HepG2 (cell line): ENCODE data around the gene MFNG. TPM values are rescaled to one million over a fixed set of nuclear protein-coding genes. Genes with fewer than 3 reads are reported as not detected.

Experiments used
- ATAC-seq: fragments of 200-7000 bp; cut with Tn5 transposase; 3 replicates; pipeline ENCODE4 v1.9.1; 2020; ENCODE audit warnings: mild to moderate bottlenecking, moderate library complexity
- BruUV-seq: library from RNA; stranded (reverse); fragments of 400-500 nt; replicated peaks from 2 replicates; lab custom pipeline; 2021; lab: Mats Ljungman, UMichigan
- CTCF ChIA-PET: fragments of 300-600 bp; formaldehyde crosslinking; extraction: SDS; loops from one replicate; lab custom pipeline; 2021; ENCODE audit warnings: low total read pairs, inconsistent platforms, low intra/inter-chr PET ratio; lab: Yijun Ruan, JAX
- POLR2A ChIA-PET: fragments of 350-600 bp; sonication (Branson Sonifier 250); formaldehyde crosslinking; loops from one replicate; lab custom pipeline; 2020; ENCODE audit warnings: antibody characterized with exemption, inconsistent platforms; lab: Yijun Ruan, JAX
- DNase-seq: peaks from one replicate; pipeline ENCODE4 v3.0.0-alpha.2; 2015; ENCODE audit warnings: low spot score
- FAIRE-seq: peaks from 3 replicates; lab custom pipeline; 2011; peaks lifted over from hg19 to GRCh38; lab: Jason Lieb, UNC
- H2AFZ ChIP-seq: one replicate; pipeline ENCODE4 v1.6.1; 2011; ENCODE audit warnings: low read length, inconsistent platforms
- H3K27ac ChIP-seq: fragments of 300-600 bp; 3 replicates; pipeline ENCODE4 v1.8.0; 2011; ENCODE audit warnings: mixed run types, mild to moderate bottlenecking, mixed read lengths, low read length, inconsistent platforms; ENCODE audit not compliant: insufficient read depth; ENCODE audit errors: extremely low read length
- H3K27me3 ChIP-seq, 2 experiments: fragments of 200-600 bp in 1 of 2; 2 replicates in 1 of 2; 3 replicates in 1 of 2; pipeline versions ENCODE4 v1.6.0 to v1.8.0; 2011; ENCODE audit warnings: low read length in 2 of 2, mild to moderate bottlenecking in 2 of 2, moderate library complexity in 2 of 2, inconsistent platforms in 1 of 2; ENCODE audit not compliant: insufficient read depth in 2 of 2, control insufficient read depth in 1 of 2
- H3K36me3 ChIP-seq, 2 experiments: fragments of 200-600 bp in 1 of 2; replicated peaks in 1 of 2; 2 replicates in 1 of 2; 3 replicates in 1 of 2; pipeline versions ENCODE4 v1.5.1 to v1.8.0; 2011; ENCODE audit warnings: low read length in 2 of 2, inconsistent platforms in 1 of 2; ENCODE audit not compliant: insufficient read depth in 2 of 2, control insufficient read depth in 1 of 2
- H3K4me1 ChIP-seq: 2 replicates; pipeline ENCODE4 v1.5.1; 2012; ENCODE audit warnings: low read length, inconsistent platforms; ENCODE audit not compliant: insufficient read depth
- H3K4me2 ChIP-seq: 2 replicates; pipeline ENCODE4 v1.6.0; 2011; ENCODE audit warnings: low read depth, low read length, inconsistent platforms
- H3K4me3 ChIP-seq, 3 experiments: fragments of 200-600 bp in 1 of 3; sonication (generic), shearing (Covaris generic) in 1 of 3; replicated peaks in 1 of 3; 2 replicates each; pipeline ENCODE4 v1.5.1; 2011 to 2016; ENCODE audit warnings: low read length in 3 of 3, inconsistent platforms in 2 of 3, low read depth in 2 of 3, mild to moderate bottlenecking in 2 of 3, control low read depth in 1 of 3, mixed read lengths in 1 of 3; ENCODE audit not compliant: insufficient read depth in 1 of 3
- H3K79me2 ChIP-seq: one replicate; pipeline ENCODE4 v1.6.1; 2011; ENCODE audit warnings: low read length, inconsistent platforms; ENCODE audit not compliant: insufficient read depth
- H3K9ac ChIP-seq: 2 replicates; pipeline ENCODE4 v1.6.0; 2011; ENCODE audit warnings: mild to moderate bottlenecking, low read depth, low read length, inconsistent platforms; ENCODE audit not compliant: insufficient read depth
- H3K9me3 ChIP-seq: 2 replicates; pipeline ENCODE4 v1.5.1; 2012; ENCODE audit warnings: mild to moderate bottlenecking, low read length
- H4K20me1 ChIP-seq: 2 replicates; pipeline ENCODE4 v1.6.0; 2011; ENCODE audit warnings: inconsistent platforms, mild to moderate bottlenecking, low read length, moderate library complexity; ENCODE audit not compliant: insufficient read depth
- BHLHE40 ChIP-seq: IDR thresholded peaks from 2 replicates; pipeline ENCODE4 v1.6.1; 2011; ENCODE audit warnings: low read length, improper control_type of control experiment
- FOXP1 ChIP-seq, 2 experiments: fragments of 450-650 bp in 1 of 2; IDR thresholded peaks; 2 replicates each; pipeline ENCODE4 v1.6.1; 2017 to 2018; ENCODE audit warnings: antibody characterized with exemption in 1 of 2
- MXI1 ChIP-seq: IDR thresholded peaks from 3 replicates; pipeline ENCODE4 v1.6.1; 2012; ENCODE audit warnings: low read depth, low read length, inconsistent platforms, borderline replicate concordance
- NKX3-1 ChIP-seq: sonication (generic); formaldehyde crosslinking; IDR thresholded peaks from 2 replicates; pipeline ENCODE4 v1.5.0; 2020; ENCODE audit warnings: missing genetic modification reagents
- PCBP1 ChIP-seq: fragments of 200-400 bp; formaldehyde crosslinking; IDR thresholded peaks from 2 replicates; pipeline ENCODE4 v1.6.1; 2017; ENCODE audit warnings: mild to moderate bottlenecking, low read depth, low read length, borderline replicate concordance
- RORA ChIP-seq: sonication (generic); formaldehyde crosslinking; IDR thresholded peaks from 2 replicates; pipeline ENCODE4 v1.5.0; 2020; ENCODE audit warnings: mild to moderate bottlenecking, missing genetic modification reagents, moderate library complexity
- ZKSCAN8 ChIP-seq: IDR thresholded peaks from 2 replicates; pipeline ENCODE4 v1.6.1; 2016; ENCODE audit warnings: borderline replicate concordance, missing genetic modification reagents, missing compliant biosample characterization
- ZMYM2 ChIP-seq: sonication (generic); formaldehyde crosslinking; IDR thresholded peaks from 2 replicates; pipeline ENCODE4 v1.8.0; 2022; ENCODE audit warnings: mild to moderate bottlenecking, missing genetic modification reagents
- ZNF615 ChIP-seq: sonication (generic); formaldehyde crosslinking; IDR thresholded peaks from 2 replicates; pipeline ENCODE4 v1.5.0; 2020; ENCODE audit warnings: mild to moderate bottlenecking, missing genetic modification reagents, borderline replicate concordance
- ZNF883 ChIP-seq: sonication (generic); formaldehyde crosslinking; IDR thresholded peaks from 2 replicates; pipeline ENCODE4 v1.5.1; 2020; ENCODE audit warnings: mild to moderate bottlenecking, missing genetic modification reagents; ENCODE audit errors: not compliant biosample characterization
- ZSCAN29 ChIP-seq: sonication (generic); formaldehyde crosslinking; conservative IDR thresholded peaks from 2 replicates; pipeline ENCODE4 v1.4.0; 2020; ENCODE audit warnings: mild to moderate bottlenecking, missing genetic modification reagents
- ZSCAN9 ChIP-seq: IDR thresholded peaks from 2 replicates; pipeline ENCODE4 v1.6.1; 2016; ENCODE audit warnings: borderline replicate concordance
- WGBS: methylation state at CpG from one replicate; pipeline ENCODE4 v1.1.6; 2017; ENCODE audit warnings: low lambda C conversion rate; 5-methylcytosine and 5-hydroxymethylcytosine counted together
- in situ Hi-C: cut with HindIII; loops from 2 replicates; pipeline ENCODE4 v1.10.0; 2017; ENCODE audit warnings: low pct_unique_long_range_greater_than_20kb; ENCODE audit not compliant: extremely low pct_ligation_motif_present
- intact Hi-C: fragments of 100-400 bp; cut with micrococcal nuclease; formaldehyde crosslinking; loops from one replicate; pipeline ENCODE4 v1.10.0; 2022; ENCODE audit not compliant: unreplicated experiment
- polyA plus RNA-seq, 8 experiments: library from polyadenylated mRNA; depleted of rRNA in 3 of 8; stranded (reverse) in 7 of 8; unstranded in 1 of 8; fragments of >200 nt; fragmentation: Illumina TruSeq in 4 of 8; extraction: Trizol in 4 of 8; gene quantifications; 2 replicates each; pipeline versions ENCODE4 v1.2.1 to v1.2.3, GENCODE V29; 2011 to 2016; ENCODE audit warnings: low read depth in 4 of 8, missing spikeins in 1 of 8, mixed read lengths in 1 of 8; ENCODE audit not compliant: insufficient read depth in 1 of 8
- total RNA-seq, 5 experiments: library from RNA; depleted of rRNA; stranded (reverse); fragments of >200 nt; fragmentation: Illumina TruSeq; extraction: Trizol; gene quantifications; 2 replicates each; pipeline ENCODE4 v1.2.3, GENCODE V29; 2016; ENCODE audit warnings: low read depth in 1 of 5
- TF ChIP-seq, protein P1 (sequence below): sonication (generic); formaldehyde crosslinking; IDR thresholded peaks from 2 replicates; pipeline ENCODE4; 2020; ENCODE audit warnings: missing genetic modification reagents, mild to moderate bottlenecking, borderline replicate concordance
- TF ChIP-seq, protein P2 (sequence below), 2 experiments: sonication (generic) in 1 of 2; formaldehyde crosslinking in 1 of 2; IDR thresholded peaks; 2 replicates each; pipeline versions ENCODE4 v1.5.1 to v1.6.1; 2011 to 2020; ENCODE audit warnings: borderline replicate concordance in 1 of 2, low read depth in 1 of 2, low read length in 1 of 2, mild to moderate bottlenecking in 1 of 2, missing genetic modification reagents in 1 of 2, moderate library complexity in 1 of 2
- TF ChIP-seq, protein P3 (sequence below): sonication (generic); formaldehyde crosslinking; IDR thresholded peaks from 2 replicates; pipeline ENCODE4 v1.4.0; 2020; ENCODE audit warnings: missing genetic modification reagents

MFNG gene
- total and polyA plus RNA-seq, 2 of the 13 experiments (the other 11 are each of a cell fraction or from before 2014, with no cell fraction given), result 1.0 to 11.7 TPM

DNA sequence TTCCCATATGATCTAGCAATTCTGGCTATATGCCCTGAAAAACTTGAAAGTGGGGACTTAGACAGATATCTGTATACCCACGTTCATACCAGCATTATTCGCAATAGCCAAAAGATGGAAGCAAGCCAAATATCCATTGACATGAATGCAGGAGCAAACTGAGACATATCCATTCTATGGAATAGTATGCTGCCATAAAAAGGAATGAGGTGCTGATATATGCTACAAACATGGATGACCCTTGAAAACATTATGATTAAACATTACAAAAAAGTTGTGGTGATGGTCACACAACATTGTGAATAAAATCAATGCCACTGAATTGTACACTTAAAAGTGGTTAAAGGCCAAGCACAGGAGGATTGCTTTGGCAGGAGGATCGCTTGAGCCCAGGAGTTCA lies 25.5 kb downstream of the MFNG start (continued):
- TF ChIP-seq ZNF883 (CRISPR knock-in tag) (no peak), MXI1 (no peak), ZSCAN9 (CRISPR knock-in tag) (no peak), ZSCAN29 (no peak), NKX3-1 (CRISPR knock-in tag) (no peak)
- TF ChIP-seq, protein P1, sequence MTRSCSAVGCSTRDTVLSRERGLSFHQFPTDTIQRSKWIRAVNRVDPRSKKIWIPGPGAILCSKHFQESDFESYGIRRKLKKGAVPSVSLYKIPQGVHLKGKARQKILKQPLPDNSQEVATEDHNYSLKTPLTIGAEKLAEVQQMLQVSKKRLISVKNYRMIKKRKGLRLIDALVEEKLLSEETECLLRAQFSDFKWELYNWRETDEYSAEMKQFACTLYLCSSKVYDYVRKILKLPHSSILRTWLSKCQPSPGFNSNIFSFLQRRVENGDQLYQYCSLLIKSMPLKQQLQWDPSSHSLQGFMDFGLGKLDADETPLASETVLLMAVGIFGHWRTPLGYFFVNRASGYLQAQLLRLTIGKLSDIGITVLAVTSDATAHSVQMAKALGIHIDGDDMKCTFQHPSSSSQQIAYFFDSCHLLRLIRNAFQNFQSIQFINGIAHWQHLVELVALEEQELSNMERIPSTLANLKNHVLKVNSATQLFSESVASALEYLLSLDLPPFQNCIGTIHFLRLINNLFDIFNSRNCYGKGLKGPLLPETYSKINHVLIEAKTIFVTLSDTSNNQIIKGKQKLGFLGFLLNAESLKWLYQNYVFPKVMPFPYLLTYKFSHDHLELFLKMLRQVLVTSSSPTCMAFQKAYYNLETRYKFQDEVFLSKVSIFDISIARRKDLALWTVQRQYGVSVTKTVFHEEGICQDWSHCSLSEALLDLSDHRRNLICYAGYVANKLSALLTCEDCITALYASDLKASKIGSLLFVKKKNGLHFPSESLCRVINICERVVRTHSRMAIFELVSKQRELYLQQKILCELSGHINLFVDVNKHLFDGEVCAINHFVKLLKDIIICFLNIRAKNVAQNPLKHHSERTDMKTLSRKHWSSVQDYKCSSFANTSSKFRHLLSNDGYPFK, result no peak
- TF ChIP-seq, protein P2, sequence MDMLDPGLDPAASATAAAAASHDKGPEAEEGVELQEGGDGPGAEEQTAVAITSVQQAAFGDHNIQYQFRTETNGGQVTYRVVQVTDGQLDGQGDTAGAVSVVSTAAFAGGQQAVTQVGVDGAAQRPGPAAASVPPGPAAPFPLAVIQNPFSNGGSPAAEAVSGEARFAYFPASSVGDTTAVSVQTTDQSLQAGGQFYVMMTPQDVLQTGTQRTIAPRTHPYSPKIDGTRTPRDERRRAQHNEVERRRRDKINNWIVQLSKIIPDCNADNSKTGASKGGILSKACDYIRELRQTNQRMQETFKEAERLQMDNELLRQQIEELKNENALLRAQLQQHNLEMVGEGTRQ (IDR thresholded peaks at IDR 0.05; ENCODE audit: low read depth, low read length), result no peak
- TF ChIP-seq, protein P2 (CRISPR knock-in tag; IDR thresholded peaks at IDR 0.05; ENCODE audit: borderline replicate concordance), result no peak

DNA sequence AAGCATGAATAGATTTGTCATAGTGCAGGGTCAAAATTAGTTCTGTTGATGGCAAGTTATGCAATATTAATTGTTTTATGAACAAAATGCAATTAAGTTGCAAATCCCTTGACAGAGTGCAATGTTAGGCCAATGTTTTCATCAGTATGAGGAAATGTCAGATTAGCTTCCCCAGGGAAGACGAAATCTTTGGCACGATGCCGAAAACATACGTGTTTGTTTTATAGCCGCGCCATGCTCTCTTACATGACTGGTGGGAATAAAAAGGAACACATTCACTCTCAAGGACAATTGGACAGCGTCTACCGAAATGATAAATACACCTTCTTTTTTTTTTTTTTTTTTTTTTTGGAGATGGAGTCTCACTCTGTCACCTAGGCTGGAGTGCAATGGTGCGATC lies 27.0 kb downstream of the MFNG start:
- POLR2A ChIA-PET, result no interaction called here
- no peak for FAIRE-seq
- H3K27ac ChIP-seq, result no peak overlapping the region
- TF ChIP-seq ZMYM2 (no peak), ZNF615 (CRISPR knock-in tag) (no peak), RORA (CRISPR knock-in tag) (no peak), ZKSCAN8 (no peak), FOXP1 (IDR thresholded peaks at IDR 0.05) (no peak), FOXP1 (CRISPR knock-in tag; IDR thresholded peaks at IDR 0.05) (no peak), BHLHE40 (no peak), PCBP1 (no peak)
- TF ChIP-seq, protein P3, sequence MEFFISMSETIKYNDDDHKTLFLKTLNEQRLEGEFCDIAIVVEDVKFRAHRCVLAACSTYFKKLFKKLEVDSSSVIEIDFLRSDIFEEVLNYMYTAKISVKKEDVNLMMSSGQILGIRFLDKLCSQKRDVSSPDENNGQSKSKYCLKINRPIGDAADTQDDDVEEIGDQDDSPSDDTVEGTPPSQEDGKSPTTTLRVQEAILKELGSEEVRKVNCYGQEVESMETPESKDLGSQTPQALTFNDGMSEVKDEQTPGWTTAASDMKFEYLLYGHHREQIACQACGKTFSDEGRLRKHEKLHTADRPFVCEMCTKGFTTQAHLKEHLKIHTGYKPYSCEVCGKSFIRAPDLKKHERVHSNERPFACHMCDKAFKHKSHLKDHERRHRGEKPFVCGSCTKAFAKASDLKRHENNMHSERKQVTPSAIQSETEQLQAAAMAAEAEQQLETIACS (CRISPR knock-in tag), result no peak

More for the DNA sequence above, 27.0 kb downstream of the MFNG start:
- DNase-seq, result no peak
- BruUV-seq, result no TSS peak
- in situ Hi-C loops, result loop anchor here (5.0 kb wide), 1 partner anchor 137 kb away; no protein-coding TSS in a partner anchor
- CTCF ChIA-PET, result interaction anchor here (1.3 kb wide), 1 partner anchor 143 kb away, joined by 4 read pairs; no protein-coding TSS in a partner anchor
- H4K20me1 ChIP-seq, result peaks cover 4% of the 10 kb centered on the region; the same call in 1 of the 2 replicates
- H3K4me1 ChIP-seq, result peaks cover 18% of the 10 kb centered on the region
- H2AFZ ChIP-seq, result no peak overlapping the region
- no peak overlapping the region for H3K4me3 ChIP-seq
- H3K79me2 ChIP-seq, result no peaks in the 10 kb centered on the region
- H3K4me2 ChIP-seq, result no peak overlapping the region
- H3K27me3 ChIP-seq, result peaks cover 0 to 2% of the 10 kb centered on the region in 2 experiments; a peak in 3 of 5 replicates
- ATAC-seq, result no peak
- H3K36me3 ChIP-seq, result no peaks in the 10 kb centered on the region
- H3K9ac ChIP-seq, result no peak overlapping the region
- intact Hi-C loops, result loop anchor here (5.0 kb wide), 1 partner anchor 192 kb away; no protein-coding TSS in a partner anchor
- H3K9me3 ChIP-seq, result no peaks in the 10 kb centered on the region
- 17% methylated on average over 9 of the region's 9 CpGs for WGBS
